GM18505 (cell line): ENCODE measurements around the gene TNS1.

Experiments used
- ATAC-seq: cut with Tn5 transposase; IDR thresholded peaks from one replicate; pipeline ENCODE4 v1.9.1; 2021; ENCODE audit not compliant: unreplicated experiment
- POLR2A ChIP-seq: IDR thresholded peaks from 4 replicates; pipeline ENCODE4 v1.6.1; 2011; ENCODE audit warnings: borderline replicate concordance; ENCODE audit not compliant: insufficient read depth, insufficient read length; ENCODE audit errors: extremely low read depth

TNS1 gene

DNA sequence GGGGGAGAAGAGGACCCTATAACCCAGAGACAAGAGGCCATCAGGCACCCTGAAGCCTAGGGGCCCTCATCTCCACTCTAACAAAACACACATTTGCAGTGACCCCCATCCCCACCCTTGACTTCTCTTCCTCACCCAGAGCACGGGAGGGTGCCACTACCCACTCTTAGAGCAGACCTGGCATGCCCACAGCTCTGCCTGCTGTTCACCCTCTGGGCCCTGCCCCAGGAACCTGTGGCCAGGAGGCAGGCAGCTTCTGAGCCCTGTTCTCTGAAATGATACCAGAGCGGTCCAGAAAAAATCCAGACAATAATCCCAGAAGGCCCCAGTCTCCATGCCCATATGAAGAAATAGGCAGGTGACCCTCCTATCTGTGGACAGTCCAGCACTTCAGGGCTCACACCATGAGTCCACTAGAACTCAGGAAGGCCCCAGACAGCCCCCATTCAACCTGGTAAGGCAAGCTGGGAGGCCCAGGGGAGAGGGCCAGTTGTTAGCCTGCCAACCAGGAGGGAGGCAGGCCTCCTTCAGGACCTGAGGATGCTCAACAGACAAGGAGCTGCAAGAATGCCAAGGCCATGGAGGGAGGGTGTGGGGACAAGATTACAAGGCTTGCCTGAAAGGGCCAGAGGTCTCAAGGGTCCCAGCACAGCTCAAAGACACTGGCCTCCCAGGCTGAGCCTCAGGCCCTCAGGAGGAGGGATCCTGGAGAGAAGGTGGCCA is 75.0 kb downstream of the TNS1 start:
- no peak for TF ChIP-seq POLR2A
- no peak for ATAC-seq

- no peak for ATAC-seq
These were observed 76.0 kb downstream of the TNS1 start for GRCh38 chr2:217926801-217927200.

DNA sequence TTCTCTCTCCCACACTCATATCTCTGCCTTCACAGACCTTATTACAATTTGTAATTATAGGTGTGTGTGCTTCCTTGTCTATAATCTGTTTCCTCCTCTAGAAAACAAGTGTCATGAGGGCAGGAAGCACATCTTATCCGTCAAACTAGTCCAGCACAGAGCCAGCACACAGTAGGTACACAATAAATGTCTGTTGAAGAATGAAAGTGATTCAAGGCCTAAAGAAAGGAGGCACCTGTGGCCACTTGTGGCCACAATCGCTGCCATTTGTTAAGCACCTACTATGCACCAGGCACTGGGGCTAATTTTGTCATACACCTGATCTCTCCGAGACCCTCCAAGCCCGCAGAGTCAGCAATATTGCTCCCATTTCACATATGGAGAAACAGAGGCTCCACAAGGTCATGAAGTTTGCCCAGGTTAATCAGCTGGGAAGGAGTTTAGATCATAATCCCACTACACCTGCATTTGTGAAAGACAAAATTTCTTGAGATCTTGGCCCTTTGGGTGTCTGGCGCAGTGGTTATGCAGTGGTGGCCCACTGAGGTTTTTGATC is 78.4 kb downstream of the TNS1 start:
- ATAC-seq: no peak
- TF ChIP-seq POLR2A: no peak

More at GRCh38 chr2:217926801-217927200, 76.0 kb downstream of the TNS1 start:
- TF ChIP-seq POLR2A: no peak

- ATAC-seq: no peak
These were observed 79.6 kb downstream of the TNS1 start for GRCh38 chr2:217923007-217923686.

DNA sequence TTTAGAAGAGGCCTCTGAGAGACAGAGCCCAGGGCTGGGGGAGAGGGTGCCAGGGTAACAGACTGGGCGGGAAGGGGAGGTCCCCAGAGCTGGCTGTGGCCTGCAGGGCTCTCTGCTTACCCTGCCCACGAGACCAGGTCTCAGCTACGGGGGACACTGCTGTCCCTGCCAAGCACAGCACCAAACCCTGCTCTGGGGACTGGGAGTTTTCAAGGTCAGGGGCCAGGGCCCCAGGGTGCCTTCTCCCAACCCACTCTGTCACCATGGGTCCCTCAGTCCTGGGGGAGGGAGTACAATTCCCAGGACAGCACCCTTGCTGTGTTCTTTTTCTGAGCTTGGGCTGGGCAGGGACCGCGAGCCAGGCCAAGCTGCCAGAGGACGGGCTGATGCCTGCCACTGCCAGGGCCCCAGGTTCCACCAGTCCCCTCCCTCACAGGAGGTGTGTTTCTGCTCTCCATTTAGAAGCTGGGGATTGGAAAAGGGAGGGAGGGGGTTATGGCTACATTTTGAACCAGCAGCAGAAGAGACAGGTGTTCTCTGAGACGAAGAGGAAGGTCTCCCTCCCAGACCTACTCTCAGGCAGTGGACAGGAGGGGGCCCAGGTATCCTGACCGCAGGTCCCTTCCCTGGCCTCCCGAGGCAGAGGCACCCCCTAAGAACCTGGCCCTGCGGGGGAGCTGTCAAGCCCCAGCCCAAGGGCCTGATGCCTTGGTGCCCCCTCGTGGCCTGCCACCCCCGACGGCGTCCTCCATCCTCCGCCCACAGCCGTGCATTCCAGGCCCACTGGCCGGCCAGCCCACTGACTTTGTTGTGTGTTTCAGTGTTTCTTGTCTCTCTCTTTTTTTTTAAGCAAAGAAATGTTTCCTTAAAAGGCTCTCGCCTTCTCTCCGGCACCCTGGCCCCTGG is 80.4 kb downstream of the TNS1 start:
- no peak for TF ChIP-seq POLR2A
- no peak for ATAC-seq

More at GRCh38 chr2:217923007-217923686, 79.6 kb downstream of the TNS1 start:
- TF ChIP-seq POLR2A: no peak

GRCh38 chr2:217920879-217921603 is 81.8 kb downstream of the TNS1 start:
- no peak for ATAC-seq
- no peak for TF ChIP-seq POLR2A

DNA sequence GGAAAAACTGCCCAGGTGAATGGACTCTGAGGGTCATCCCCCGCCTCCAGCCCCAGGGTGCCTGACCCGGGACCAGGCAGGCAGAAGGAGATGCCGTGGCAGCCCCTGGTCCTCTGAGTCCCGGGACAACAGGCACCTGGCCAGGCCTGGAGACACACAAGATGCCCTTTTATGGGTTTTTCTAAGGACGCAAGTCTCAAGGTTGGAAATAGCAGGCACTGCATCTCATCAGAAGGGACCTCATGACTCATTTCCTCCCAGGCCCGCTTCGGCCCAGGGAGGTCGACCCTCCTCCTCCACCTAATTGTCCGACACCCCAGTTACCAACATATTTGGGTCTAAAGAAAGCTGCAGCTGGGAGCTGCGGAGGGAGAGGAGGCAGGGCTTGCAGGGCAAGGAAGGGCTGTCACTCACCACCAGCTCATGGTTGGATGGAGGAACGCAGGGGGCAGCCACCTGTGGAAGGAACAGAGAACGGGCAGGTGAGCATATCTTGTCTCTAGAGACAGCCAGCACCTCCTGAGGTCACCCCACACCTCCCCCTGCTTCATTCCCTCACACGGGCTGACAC is 82.9 kb downstream of the TNS1 start:
- ATAC-seq: no peak
- TF ChIP-seq POLR2A: no peak

- ATAC-seq: no peak
- no peak for TF ChIP-seq POLR2A
These were observed 83.6 kb downstream of the TNS1 start for GRCh38 chr2:217919204-217919603.

DNA sequence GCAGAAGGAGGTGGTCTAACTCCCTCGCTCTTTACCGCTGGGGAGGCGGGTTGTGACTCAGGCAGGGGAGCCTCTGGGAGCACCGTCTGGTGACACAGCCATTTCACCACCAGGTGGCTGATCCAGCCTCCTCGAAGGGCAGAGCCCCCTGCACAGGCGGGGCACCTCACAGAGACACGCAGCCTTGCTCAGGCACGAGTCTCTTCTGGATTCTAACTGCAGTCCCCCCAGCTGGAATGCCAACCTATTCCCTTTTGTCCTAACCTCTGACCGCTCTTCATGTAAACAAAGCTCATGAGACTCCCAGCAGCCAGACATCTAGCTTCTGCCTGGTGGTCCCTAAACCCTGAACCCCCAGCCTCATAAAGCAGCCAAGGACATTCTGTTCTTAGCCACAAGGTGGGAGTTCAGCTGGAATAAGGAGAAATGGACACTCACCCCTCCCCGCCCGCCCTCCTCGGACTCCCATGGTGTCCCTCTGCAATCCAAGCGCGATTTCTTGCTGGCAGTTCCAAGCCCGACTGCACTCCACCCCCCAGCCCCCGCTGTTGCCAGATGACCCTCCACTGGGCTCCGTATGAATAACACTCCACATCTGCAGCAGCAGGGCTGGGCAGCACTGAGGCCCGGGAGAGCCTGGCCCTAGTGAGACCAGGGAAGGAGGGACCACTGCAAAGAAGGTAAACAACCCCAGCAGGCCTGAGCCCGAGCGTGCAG is 84.3 kb downstream of the TNS1 start:
- no peak for ATAC-seq
- TF ChIP-seq POLR2A: no peak

DNA sequence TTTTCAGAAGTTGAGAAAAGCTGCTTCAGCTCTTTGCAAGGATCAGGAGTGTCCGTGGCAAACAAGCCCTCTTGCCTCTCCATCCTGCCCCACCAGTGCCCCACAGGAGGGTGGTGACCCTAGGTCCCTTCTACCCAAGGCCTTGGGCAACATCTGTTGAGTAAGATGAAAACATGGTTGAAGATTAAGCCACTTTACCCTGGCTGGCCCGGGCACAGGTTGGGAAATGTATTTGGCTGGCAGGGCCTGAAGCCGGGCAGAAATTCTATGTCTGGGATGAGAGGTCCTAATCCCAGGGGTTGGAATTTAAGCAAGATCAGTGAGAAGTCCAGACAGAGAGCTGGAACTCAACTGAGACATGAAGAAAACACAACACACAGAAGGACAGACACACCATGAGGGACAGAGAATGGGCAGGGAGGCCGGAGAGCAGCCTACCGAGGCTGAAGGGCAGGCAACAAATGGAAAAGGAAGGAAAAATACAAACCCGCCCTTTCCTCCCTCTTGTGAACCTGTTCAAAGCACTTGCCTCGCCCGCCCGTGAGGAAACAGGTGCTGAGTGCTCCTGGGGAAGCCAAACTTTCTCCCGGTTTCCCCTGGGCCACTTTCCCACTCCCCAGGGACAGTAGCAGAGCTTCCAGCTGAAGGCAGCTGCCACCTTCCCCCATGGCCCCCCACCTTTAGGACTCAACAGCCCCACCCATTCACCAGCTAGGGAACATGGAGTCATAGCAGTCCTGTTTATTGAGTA is 86.1 kb downstream of the TNS1 start:
- TF ChIP-seq POLR2A: no peak
- no peak for ATAC-seq

GRCh38 chr2:217915706-217916105 is 87.1 kb downstream of the TNS1 start:
- TF ChIP-seq POLR2A: no peak

More at GRCh38 chr2:217915706-217916105, 87.1 kb downstream of the TNS1 start:
- ATAC-seq: no peak
